CD14-positive monocyte (primary cell): ENCODE measurements around the gene UBA7. TPM values are rescaled to one million over a fixed set of nuclear protein-coding genes. Genes with fewer than 3 reads are reported as not detected.

Experiments
- DNase-seq, 3 donors: peaks; one replicate each; pipeline ENCODE4 v3.0.0-alpha.2; 2011 to 2022
- H2AFZ ChIP-seq: 2 replicates; pipeline ENCODE4 v1.6.0; 2012; ENCODE audit warnings: mild to moderate bottlenecking, low read depth, low read length, inconsistent platforms; ENCODE audit not compliant: insufficient read depth, poor library complexity, severe bottlenecking
- H3K27ac ChIP-seq, 2 donors: 1 replicate in 1 of 2; 2 replicates in 1 of 2; pipeline ENCODE4 v1.5.1; 2012 to 2013; ENCODE audit warnings: low read length in 2 of 2, control low read depth in 1 of 2, inconsistent platforms in 1 of 2, low read depth in 1 of 2, mild to moderate bottlenecking in 1 of 2
- H3K27me3 ChIP-seq, 2 donors: one replicate each; pipeline versions ENCODE4 v1.6.0 to v1.6.1; 2011 to 2013; ENCODE audit warnings: low read length in 2 of 2; ENCODE audit not compliant: control insufficient read depth in 2 of 2, insufficient read depth in 2 of 2
- H3K36me3 ChIP-seq, 2 donors: replicated peaks in 1 of 2; 1 replicate in 1 of 2; 2 replicates in 1 of 2; pipeline versions ENCODE4 v1.5.1 to v1.6.1; 2012 to 2013; ENCODE audit warnings: low read length in 2 of 2, control low read depth in 1 of 2, inconsistent platforms in 1 of 2, mild to moderate bottlenecking in 1 of 2; ENCODE audit not compliant: insufficient read depth in 2 of 2, control insufficient read depth in 1 of 2
- H3K4me1 ChIP-seq, 2 donors: 1 replicate in 1 of 2; 2 replicates in 1 of 2; pipeline versions ENCODE4 v1.5.1 to v1.6.1; 2012 to 2013; ENCODE audit warnings: low read length in 2 of 2, control low read depth in 1 of 2, inconsistent platforms in 1 of 2, mild to moderate bottlenecking in 1 of 2, moderate library complexity in 1 of 2; ENCODE audit not compliant: insufficient read depth in 2 of 2, control insufficient read depth in 1 of 2
- H3K4me2 ChIP-seq: replicated peaks from 2 replicates; pipeline ENCODE3; 2012; ENCODE audit warnings: low read length, moderate library complexity, mild to moderate bottlenecking; ENCODE audit not compliant: poor library complexity, severe bottlenecking; ENCODE audit errors: extremely low read depth
- H3K4me3 ChIP-seq, 3 experiments: fragments of 200-600 bp in 1 of 3; sonication (generic) in 1 of 3; replicated peaks in 1 of 3; 1 replicate in 2 of 3; 2 replicates in 1 of 3; pipeline ENCODE4 v1.5.1; 2011 to 2013; ENCODE audit warnings: low read length in 3 of 3, mild to moderate bottlenecking in 3 of 3, control low read depth in 2 of 3, low read depth in 2 of 3, inconsistent platforms in 1 of 3, moderate library complexity in 1 of 3
- H3K79me2 ChIP-seq: 2 replicates; pipeline ENCODE4 v1.6.0; 2012; ENCODE audit warnings: mild to moderate bottlenecking, control low read depth, inconsistent platforms, low read length, moderate library complexity; ENCODE audit not compliant: insufficient read depth
- H3K9ac ChIP-seq: 2 replicates; pipeline ENCODE4 v1.6.0; 2017; ENCODE audit warnings: low read length, mild to moderate bottlenecking; ENCODE audit not compliant: insufficient read depth, poor library complexity, severe bottlenecking
- H3K9me3 ChIP-seq, 2 donors: replicated peaks in 1 of 2; 1 replicate in 1 of 2; 2 replicates in 1 of 2; pipeline versions ENCODE4 v1.5.1 to v1.6.1; 2012 to 2013; ENCODE audit warnings: low read length in 2 of 2, control low read depth in 1 of 2; ENCODE audit not compliant: control insufficient read depth in 1 of 2, insufficient read depth in 1 of 2
- H4K20me1 ChIP-seq: 2 replicates; pipeline ENCODE4 v1.6.0; 2012; ENCODE audit warnings: mild to moderate bottlenecking, low read length, control low read depth, moderate library complexity; ENCODE audit not compliant: insufficient read depth
- H3K27ac Mint-ChIP-seq, 7 donors: one replicate each; pipeline ENCODE4 v1.8.0; 2020; ENCODE audit warnings: mild to moderate bottlenecking in 7 of 7, mixed read lengths in 7 of 7, moderate library complexity in 6 of 7, inconsistent platforms in 2 of 7
- H3K27me3 Mint-ChIP-seq, 3 donors: one replicate each; pipeline ENCODE4 v1.8.0; 2021 to 2022; ENCODE audit warnings: low read depth in 3 of 3, mild to moderate bottlenecking in 3 of 3, mixed read lengths in 3 of 3, moderate library complexity in 3 of 3, inconsistent platforms in 1 of 3
- H3K36me3 Mint-ChIP-seq, 2 donors: one replicate each; pipeline ENCODE4 v1.8.0; 2020; ENCODE audit warnings: mixed read lengths in 2 of 2, inconsistent platforms in 1 of 2, mild to moderate bottlenecking in 1 of 2
- H3K4me1 Mint-ChIP-seq: one replicate; pipeline ENCODE4 v1.8.0; 2020; ENCODE audit warnings: mild to moderate bottlenecking, mixed read lengths
- H3K4me3 Mint-ChIP-seq, 2 donors: one replicate each; pipeline ENCODE4 v1.8.0; 2020; ENCODE audit warnings: mild to moderate bottlenecking in 2 of 2, mixed read lengths in 2 of 2, moderate library complexity in 1 of 2
- H3K9me3 Mint-ChIP-seq, 7 donors: one replicate each; pipeline ENCODE4 v1.8.0; 2020 to 2022; ENCODE audit warnings: mixed read lengths in 7 of 7, mild to moderate bottlenecking in 6 of 7, moderate library complexity in 6 of 7, inconsistent platforms in 2 of 7
- CTCF ChIP-seq: fragments of 200-600 bp; IDR thresholded peaks from one replicate; pipeline ENCODE4 v1.8.0; 2022; ENCODE audit warnings: antibody characterized with exemption, mild to moderate bottlenecking
- WGBS: methylation state at CpG from one replicate; pipeline ENCODE4 v1.1.5; 2013; ENCODE audit warnings: missing lambda C conversion rate; ENCODE audit not compliant: insufficient coverage; 5-methylcytosine and 5-hydroxymethylcytosine counted together
- intact Hi-C, 2 donors: fragments of 100-400 bp; cut with micrococcal nuclease; formaldehyde crosslinking; loops; one replicate each; pipeline versions ENCODE4 v1.15.0 to v1.15.1; 2023
- polyA plus RNA-seq, 3 donors: library from polyadenylated mRNA; depleted of rRNA in 1 of 3; unstranded in 2 of 3; stranded (reverse) in 1 of 3; fragments of 300-500 nt in 2 of 3; fragments of >200 nt in 1 of 3; fragmentation: Illumina TruSeq in 2 of 3; gene quantifications; 1 replicate in 2 of 3; 2 replicates in 1 of 3; pipeline ENCODE4 v1.2.3, GENCODE V29; 2012 to 2021

UBA7 gene
- polyA plus RNA-seq, 3 donors, result 39.1 to 399 (median 43.7) TPM

DNA sequence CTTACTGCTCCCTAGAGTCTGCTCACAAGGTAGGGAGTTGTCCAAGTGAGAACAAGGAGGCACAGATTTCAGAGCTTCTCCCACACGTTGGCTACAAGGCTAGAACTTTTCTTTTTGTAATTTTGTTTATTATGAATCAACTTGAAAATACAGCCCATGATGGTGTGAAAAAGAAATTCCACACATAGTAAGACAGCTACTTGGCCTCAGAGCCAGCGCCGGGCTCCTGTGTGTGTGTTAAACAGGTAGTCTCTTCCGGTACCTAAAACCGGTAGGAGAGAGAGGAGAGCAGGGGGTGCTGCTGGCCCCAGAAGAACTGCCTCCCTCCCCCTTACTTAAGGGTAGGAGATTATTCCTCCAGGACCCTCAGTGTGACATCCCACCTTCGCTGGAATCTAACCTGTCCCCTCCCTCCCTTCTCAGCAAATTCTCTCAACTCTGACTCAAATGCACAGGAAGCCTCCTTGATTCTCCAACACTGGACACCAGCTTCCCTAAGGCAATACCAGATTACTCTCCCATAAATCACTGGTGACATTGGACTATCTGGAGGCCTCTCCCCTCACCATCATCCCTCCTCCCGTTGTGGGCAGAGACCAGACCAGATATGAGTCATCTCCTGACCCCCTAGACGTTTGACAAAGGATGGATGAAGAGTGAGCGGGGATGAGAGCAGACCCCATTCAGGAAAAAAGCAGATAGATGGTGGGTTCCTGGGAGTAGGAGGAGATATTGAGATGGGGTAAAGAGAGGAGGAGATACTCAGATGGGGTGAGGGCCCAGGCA lies 22.9 kb downstream of the UBA7 start:
- intact Hi-C loops, result no loop called here
- peaks cover 8 to 9% of the 10 kb centered on the region in 2 donors for H3K4me1 ChIP-seq
- no peak overlapping the region for H3K27ac ChIP-seq
- H3K9me3 ChIP-seq, result no peaks in the 10 kb centered on the region
- no peaks in the 10 kb centered on the region for H3K27me3 ChIP-seq
- no peak overlapping the region for H3K4me3 ChIP-seq
- H2AFZ ChIP-seq, result no peak overlapping the region
- Mint-ChIP-seq H3K36me3 (no peaks in the 10 kb centered on the region), H3K4me1 (peaks cover 15% of the 10 kb centered on the region), H3K4me3 (no peak overlapping the region), H3K9me3 (peaks cover 0 to 2% (median 0%) of the 10 kb centered on the region in 7 donors), H3K27me3 (peaks cover 0 to 6% (median 4%) of the 10 kb centered on the region in 3 donors), H3K27ac (no peak overlapping the region)
- no peak overlapping the region for H3K9ac ChIP-seq
- WGBS, result 70% methylated on average over 3 of the region's 9 CpGs
- no peaks in the 10 kb centered on the region for H3K36me3 ChIP-seq
- no peak overlapping the region for H3K4me2 ChIP-seq
- peaks cover 5% of the 10 kb centered on the region for H3K79me2 ChIP-seq
- TF ChIP-seq CTCF, result no peak
- no peak for DNase-seq
- H4K20me1 ChIP-seq, result no peaks in the 10 kb centered on the region

DNA sequence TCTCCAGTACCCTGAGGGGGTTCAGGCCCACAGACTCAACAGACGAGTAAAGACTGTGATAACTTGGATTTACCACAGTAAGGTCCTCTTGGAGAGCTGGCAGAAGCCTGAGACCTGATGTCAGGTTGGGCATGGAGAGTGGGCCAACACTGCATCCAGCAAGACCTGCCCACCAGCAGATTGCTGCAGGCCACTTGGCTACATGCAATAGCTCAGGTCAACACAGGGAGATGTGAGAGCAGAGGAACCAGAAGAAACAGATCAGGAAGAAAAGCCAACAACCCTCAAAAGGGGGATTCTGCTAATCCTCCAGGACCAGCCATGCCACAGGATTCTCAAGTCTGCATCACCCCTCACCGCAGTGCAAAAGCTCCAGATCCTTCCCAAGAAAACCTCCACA lies 25.7 kb downstream of the UBA7 start:
- intact Hi-C loops, result loop anchor here (5.0 to 10.0 kb wide), 2 partner anchors 63 to 66 kb away; partner anchors contain the start of gene GMPPB (in 2 of the 2)
- 100% methylated on average over 1 of the region's 2 CpGs for WGBS
- peaks cover 0 to 2% (median 0%) of the 10 kb centered on the region in 7 donors for H3K9me3 Mint-ChIP-seq
- no peaks in the 10 kb centered on the region for H3K9me3 ChIP-seq
- no peak overlapping the region for H3K27ac ChIP-seq
- H3K4me3 ChIP-seq, result no peak overlapping the region
- H3K27me3 Mint-ChIP-seq, result peaks cover 0 to 8% (median 4%) of the 10 kb centered on the region in 3 donors
- peaks cover 28% of the 10 kb centered on the region for H3K4me1 Mint-ChIP-seq
- peak overlapping the region; percentile 46 for H2AFZ ChIP-seq
- H3K79me2 ChIP-seq, result peaks cover 32% of the 10 kb centered on the region
- peaks cover 14 to 19% of the 10 kb centered on the region in 2 donors for H3K36me3 Mint-ChIP-seq
- H3K36me3 ChIP-seq, result peaks cover 0 to 4% of the 10 kb centered on the region in 2 donors
- H3K4me1 ChIP-seq, result peaks cover 18 to 21% of the 10 kb centered on the region in 2 donors
- no peak overlapping the region for H3K9ac ChIP-seq
- no peak for TF ChIP-seq CTCF
- H3K4me3 Mint-ChIP-seq, result no peak overlapping the region
- peak in 1 of 3 donors; percentile 3 for DNase-seq
- H4K20me1 ChIP-seq, result peaks cover 2% of the 10 kb centered on the region
- peak overlapping the region in 1 of 7 donors; percentile 7 for H3K27ac Mint-ChIP-seq
- H3K4me2 ChIP-seq, result no peak overlapping the region
- H3K27me3 ChIP-seq, result no peaks in the 10 kb centered on the region
